NCI-H2171 (cell line): ENCODE measurements around the gene CHAF1B.

Experiments
- DNase-seq: peaks from one replicate; lab custom pipeline; 2025; lab: John Stamatoyannopoulos, UW

Gene CHAF1B

DNA sequence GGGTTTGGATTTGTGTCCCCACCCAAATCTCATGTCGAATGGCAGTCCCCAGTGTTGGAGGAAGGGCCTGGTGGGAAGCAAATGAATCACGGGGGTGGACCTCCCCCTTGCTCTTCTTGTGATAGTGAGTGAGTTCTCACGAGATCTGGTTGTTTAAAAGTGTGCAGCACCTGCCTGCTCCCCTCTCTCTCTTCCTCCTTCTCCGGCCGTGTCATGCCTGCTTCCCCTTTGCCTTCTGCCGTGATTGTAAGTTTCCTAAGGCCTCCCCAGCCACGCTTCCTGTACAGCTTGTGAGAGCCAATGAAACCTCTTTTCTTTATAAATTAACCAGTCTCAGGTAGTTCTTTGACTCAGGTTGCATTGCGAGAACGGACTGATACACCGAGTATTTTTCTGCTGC lies 78.8 kb downstream of the CHAF1B start:
- DNase-seq: no peak

DNA sequence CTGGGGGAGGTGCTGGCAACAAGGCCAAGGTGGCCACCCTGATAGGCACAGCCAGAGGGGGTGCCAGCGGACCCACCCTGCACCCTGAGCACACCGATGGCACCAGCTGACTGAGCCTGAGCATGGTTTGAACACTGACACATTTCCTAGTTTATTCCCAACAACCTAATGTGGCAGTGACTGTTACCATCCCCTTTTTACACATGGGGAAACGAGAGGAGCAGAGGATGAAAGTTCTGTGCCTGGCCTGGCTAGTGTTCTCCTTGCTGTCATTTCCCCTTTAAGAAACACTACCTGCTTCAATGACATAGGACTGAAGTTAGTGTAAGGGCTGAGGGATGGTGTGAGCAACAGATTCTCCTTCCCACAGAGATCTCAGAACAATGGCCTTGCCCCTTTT lies 79.4 kb downstream of the CHAF1B start:
- no peak for DNase-seq

DNA sequence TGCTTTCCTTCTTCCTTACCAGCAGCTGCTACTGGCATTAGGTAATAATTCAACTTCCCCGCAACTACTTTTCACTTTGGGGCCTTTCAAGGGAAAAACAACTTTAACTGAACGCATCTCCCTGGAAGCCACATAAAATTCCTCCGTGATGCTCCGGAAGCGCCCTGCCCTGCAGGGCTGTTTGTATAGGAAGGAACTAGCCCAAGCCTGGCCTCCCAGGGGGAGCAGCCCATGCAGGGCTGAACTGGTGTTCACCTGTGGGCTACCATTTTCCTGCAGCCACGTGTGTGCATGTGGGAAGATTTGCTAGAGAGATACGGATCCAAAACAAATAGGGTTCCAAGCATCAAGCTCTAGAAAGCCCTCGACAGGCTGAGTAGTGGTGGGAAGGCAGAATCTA lies 80.3 kb downstream of the CHAF1B start:
- no peak for DNase-seq

DNA sequence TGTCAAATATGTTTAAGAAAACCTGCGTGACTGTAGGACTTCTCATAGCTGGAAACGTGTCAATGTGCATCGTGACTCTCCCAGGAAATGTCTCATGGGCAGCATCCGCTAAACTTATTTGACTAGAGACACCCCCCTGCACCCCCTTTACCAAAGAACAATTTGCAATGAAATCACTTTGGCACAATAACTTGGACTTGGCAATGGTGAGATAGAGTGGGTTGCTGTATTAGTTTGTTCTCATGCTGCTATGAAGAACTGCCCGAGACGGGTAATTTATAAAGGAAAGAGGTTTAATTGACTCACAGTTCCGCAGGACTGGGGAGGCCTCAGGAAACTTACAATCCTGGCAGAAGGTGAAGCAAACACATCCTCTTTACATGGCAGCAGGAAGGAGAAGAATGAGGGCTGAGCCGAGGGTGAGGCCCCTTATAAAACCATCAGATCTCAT lies 80.9 kb downstream of the CHAF1B start:
- DNase-seq: no peak
